Activated CD8-positive, alpha-beta T cell treated with anti-CD3 and anti-CD28 coated beads, Interleukin-2, amount 10 ng/mL, durations not matched to agents 7 days and 5 days (primary cell): ENCODE data around the gene PRRX2. TPM values are rescaled to one million over a fixed set of nuclear protein-coding genes. Genes with fewer than 3 reads are reported as not detected.

Source experiments
- ATAC-seq: fragments of 150-1000 bp; cut with Tn5 transposase; one replicate; pipeline ENCODE4 v1.10.0; 2021; ENCODE audit warnings: moderate library complexity
- CTCF ChIA-PET: fragments of 350-600 bp; sonication (Branson Sonifier 250); formaldehyde crosslinking; loops from one replicate; lab custom pipeline; 2021; ENCODE audit warnings: antibody characterized with exemption; lab: Charles Lee
- POLR2A ChIA-PET: fragments of 350-600 bp; sonication (Branson Sonifier 250); formaldehyde crosslinking; loops from one replicate; lab custom pipeline; 2021; ENCODE audit warnings: antibody characterized with exemption; lab: Charles Lee
- DNase-seq: peaks from one replicate; pipeline ENCODE4 v3.0.0-alpha.2; 2020
- H3K27ac Mint-ChIP-seq: one replicate; pipeline ENCODE4 v1.8.0; 2021; ENCODE audit warnings: mild to moderate bottlenecking, mixed read lengths
- H3K27me3 Mint-ChIP-seq: one replicate; pipeline ENCODE4 v1.8.0; 2021; ENCODE audit warnings: low read depth, mixed read lengths
- H3K36me3 Mint-ChIP-seq: one replicate; pipeline ENCODE4 v1.8.0; 2021; ENCODE audit warnings: low read depth, mixed read lengths
- H3K4me1 Mint-ChIP-seq: one replicate; pipeline ENCODE4 v1.8.0; 2021; ENCODE audit warnings: low read depth, mixed read lengths
- H3K4me3 Mint-ChIP-seq: one replicate; pipeline ENCODE4 v1.8.0; 2021; ENCODE audit warnings: mild to moderate bottlenecking, mixed read lengths
- H3K9me3 Mint-ChIP-seq: one replicate; pipeline ENCODE4 v1.8.0; 2022; ENCODE audit warnings: mixed read lengths; ENCODE audit not compliant: insufficient read depth
- total RNA-seq, 2 experiments: library from RNA; stranded (reverse); gene quantifications; one replicate each; pipeline ENCODE4 v1.2.3, GENCODE V29; 2021

The PRRX2 gene
- total RNA-seq, 2 experiments from 2014 or later, result 0.21 TPM; not detected in 1

- CTCF ChIA-PET, result interaction anchor here (0.6 kb wide), 1 partner anchor 40 kb away, joined by 3 read pairs; no protein-coding TSS in a partner anchor
Observed at GRCh38 chr9:129697656-129698253, 32.3 kb downstream of the PRRX2 start.

GRCh38 chr9:129698254-129698757 is 32.9 kb downstream of the PRRX2 start:
- no peak for ATAC-seq
- CTCF ChIA-PET, result interaction anchor here (1.0 kb wide), 1 partner anchor 39 kb away, joined by 3 read pairs; no protein-coding TSS in a partner anchor

More at GRCh38 chr9:129697656-129698253, 32.3 kb downstream of the PRRX2 start:
- Mint-ChIP-seq H3K27me3 (peaks cover 34% of the 10 kb centered on the region), H3K36me3 (no peaks in the 10 kb centered on the region), H3K4me1 (peaks cover 9% of the 10 kb centered on the region), H3K4me3 (peak overlapping the region; percentile 25), H3K27ac (no peak overlapping the region), H3K9me3 (no peaks in the 10 kb centered on the region)
- ATAC-seq, result no peak
- DNase-seq, result peak; percentile 29
- POLR2A ChIA-PET, result interaction anchor here (0.6 to 0.8 kb wide), 2 partner anchors 40 to 73 kb away, joined by 3 read pairs; no protein-coding TSS in a partner anchor

GRCh38 chr9:129701054-129701453 is 35.6 kb downstream of the PRRX2 start:
- DNase-seq (no peak), ATAC-seq (no peak)
- ChIA-PET CTCF (interaction anchor here (0.8 to 1.2 kb wide), 2 partner anchors 17 to 37 kb away, joined by 3 read pairs; no protein-coding TSS in a partner anchor), POLR2A (no interaction called here)
- Mint-ChIP-seq H3K27ac (no peak overlapping the region), H3K9me3 (no peaks in the 10 kb centered on the region), H3K27me3 (peaks cover 23% of the 10 kb centered on the region), H3K36me3 (no peaks in the 10 kb centered on the region), H3K4me3 (no peak overlapping the region), H3K4me1 (peaks cover 9% of the 10 kb centered on the region)

More at GRCh38 chr9:129698254-129698757, 32.9 kb downstream of the PRRX2 start:
- Mint-ChIP-seq H3K27ac (no peak overlapping the region), H3K4me3 (no peak overlapping the region), H3K27me3 (peaks cover 36% of the 10 kb centered on the region), H3K4me1 (peaks cover 9% of the 10 kb centered on the region), H3K36me3 (no peaks in the 10 kb centered on the region), H3K9me3 (no peaks in the 10 kb centered on the region)
- DNase-seq, result no peak
- POLR2A ChIA-PET, result no interaction called here

GRCh38 chr9:129701549-129701948 is 36.1 kb downstream of the PRRX2 start:
- peaks cover 22% of the 10 kb centered on the region for H3K27me3 Mint-ChIP-seq
- no peaks in the 10 kb centered on the region for H3K36me3 Mint-ChIP-seq
- CTCF ChIA-PET, result interaction anchor here (0.8 to 1.2 kb wide), 2 partner anchors 17 to 36 kb away, joined by 3 read pairs; no protein-coding TSS in a partner anchor
- no peak overlapping the region for H3K27ac Mint-ChIP-seq
- H3K4me3 Mint-ChIP-seq, result no peak overlapping the region
- POLR2A ChIA-PET, result no interaction called here
- DNase-seq (no peak), ATAC-seq (no peak)
- peaks cover 9% of the 10 kb centered on the region for H3K4me1 Mint-ChIP-seq
- no peaks in the 10 kb centered on the region for H3K9me3 Mint-ChIP-seq

- CTCF ChIA-PET, result interaction anchor here (1.2 kb wide), 1 partner anchor 24 kb away, joined by 5 read pairs; no protein-coding TSS in a partner anchor
- peaks cover 17% of the 10 kb centered on the region for H3K27me3 Mint-ChIP-seq
Observed at GRCh38 chr9:129702589-129703520, 37.4 kb downstream of the PRRX2 start.

GRCh38 chr9:129703667-129704355 is 38.4 kb downstream of the PRRX2 start:
- Mint-ChIP-seq H3K27me3 (peaks cover 17% of the 10 kb centered on the region), H3K4me1 (peaks cover 2% of the 10 kb centered on the region), H3K27ac (no peak overlapping the region), H3K36me3 (no peaks in the 10 kb centered on the region), H3K4me3 (no peak overlapping the region), H3K9me3 (no peaks in the 10 kb centered on the region)
- DNase-seq, result no peak
- ATAC-seq, result no peak
- POLR2A ChIA-PET, result no interaction called here
- CTCF ChIA-PET, result interaction anchor here (1.2 kb wide), 1 partner anchor 23 kb away, joined by 5 read pairs; no protein-coding TSS in a partner anchor

More at GRCh38 chr9:129702589-129703520, 37.4 kb downstream of the PRRX2 start:
- Mint-ChIP-seq H3K4me3 (no peak overlapping the region), H3K4me1 (peaks cover under 1% of the 10 kb centered on the region), H3K9me3 (no peaks in the 10 kb centered on the region), H3K36me3 (no peaks in the 10 kb centered on the region), H3K27ac (no peak overlapping the region)
- DNase-seq (no peak), ATAC-seq (no peak)
- POLR2A ChIA-PET, result no interaction called here

- no peaks in the 10 kb centered on the region for H3K36me3 Mint-ChIP-seq
- no peak for ATAC-seq
- no peak for DNase-seq
- H3K9me3 Mint-ChIP-seq, result no peaks in the 10 kb centered on the region
- H3K27me3 Mint-ChIP-seq, result peaks cover 11% of the 10 kb centered on the region
- POLR2A ChIA-PET, result no interaction called here
- H3K27ac Mint-ChIP-seq, result no peak overlapping the region
- H3K4me3 Mint-ChIP-seq, result no peak overlapping the region
- CTCF ChIA-PET, result no interaction called here
- H3K4me1 Mint-ChIP-seq, result peaks cover 3% of the 10 kb centered on the region
Observed at GRCh38 chr9:129704807-129705206, 39.4 kb downstream of the PRRX2 start.

GRCh38 chr9:129708793-129709192 is 43.3 kb downstream of the PRRX2 start:
- Mint-ChIP-seq H3K27me3 (peaks cover 7% of the 10 kb centered on the region), H3K27ac (no peak overlapping the region), H3K4me1 (peaks cover 32% of the 10 kb centered on the region), H3K9me3 (no peaks in the 10 kb centered on the region), H3K4me3 (no peak overlapping the region), H3K36me3 (no peaks in the 10 kb centered on the region)
- ChIA-PET CTCF (interaction anchor here (2.0 kb wide), 1 partner anchor 18 kb away, joined by 8 read pairs; no protein-coding TSS in a partner anchor), POLR2A (no interaction called here)
- no peak for ATAC-seq
- DNase-seq, result no peak

- Mint-ChIP-seq H3K27me3 (peaks cover 3% of the 10 kb centered on the region), H3K36me3 (no peaks in the 10 kb centered on the region), H3K4me3 (no peak overlapping the region), H3K27ac (peak overlapping the region; percentile 62), H3K4me1 (peaks cover 32% of the 10 kb centered on the region), H3K9me3 (no peaks in the 10 kb centered on the region)
- DNase-seq (no peak), ATAC-seq (no peak)
- CTCF ChIA-PET, result interaction anchor here (1.6 to 2.8 kb wide), 3 partner anchors 17 to 81 kb away, joined by 4 to 11 read pairs (median 8); no protein-coding TSS in a partner anchor
- POLR2A ChIA-PET, result no interaction called here
Observed at GRCh38 chr9:129709438-129710168, 44.2 kb downstream of the PRRX2 start.

- H3K36me3 Mint-ChIP-seq, result no peaks in the 10 kb centered on the region
- ATAC-seq, result no peak
- H3K4me3 Mint-ChIP-seq, result no peak overlapping the region
- DNase-seq, result no peak
- peaks cover 32% of the 10 kb centered on the region for H3K4me1 Mint-ChIP-seq
- peaks cover 3% of the 10 kb centered on the region for H3K27me3 Mint-ChIP-seq
- no peaks in the 10 kb centered on the region for H3K9me3 Mint-ChIP-seq
- ChIA-PET POLR2A (no interaction called here), CTCF (interaction anchor here (1.6 to 2.8 kb wide), 3 partner anchors 16 to 80 kb away, joined by 4 to 11 read pairs (median 8); no protein-coding TSS in a partner anchor)
- peak overlapping the region; percentile 62 for H3K27ac Mint-ChIP-seq
Observed at GRCh38 chr9:129710169-129710453, 44.7 kb downstream of the PRRX2 start.
